ENCODE data around the gene USP5.

Gene USP5

GRCh38 chr12:6826125-6826733, 25.7 kb upstream of the USP5 start:
- DNase-seq (ENCODE audit: low read depth, low spot score), result no peak

- no peak for DNase-seq (ENCODE audit: low read depth, low spot score)
Observed at GRCh38 chr12:6826734-6827436, 25.1 kb upstream of the USP5 start.

- DNase-seq (ENCODE audit: low read depth, low spot score), result no peak
Observed at GRCh38 chr12:6827437-6827911, 24.5 kb upstream of the USP5 start.

- DNase-seq (ENCODE audit: low read depth, low spot score), result no peak
Observed at GRCh38 chr12:6827982-6828780, 23.8 kb upstream of the USP5 start, which contains the start of gene P3H3. P3H3 (plus strand) TSS chr12:6828407; CDS start chr12:6828441, 34 bp downstream.

GRCh38 chr12:6828781-6829535, 23.0 kb upstream of the USP5 start:
- DNase-seq (ENCODE audit: low read depth, low spot score), result no peak

- no peak for DNase-seq (ENCODE audit: low read depth, low spot score)
Observed at GRCh38 chr12:6829536-6830220, 22.3 kb upstream of the USP5 start.

- DNase-seq (ENCODE audit: low read depth, low spot score), result no peak
Observed at GRCh38 chr12:6830286-6830890, 21.6 kb upstream of the USP5 start.

- DNase-seq (ENCODE audit: low read depth, low spot score), result no peak
Observed at GRCh38 chr12:6830999-6831398, 21.0 kb upstream of the USP5 start.

- no peak for DNase-seq (ENCODE audit: low read depth, low spot score)
Observed at GRCh38 chr12:6831450-6831995, 20.4 kb upstream of the USP5 start.

GRCh38 chr12:6832125-6832524, 19.8 kb upstream of the USP5 start:
- no peak for DNase-seq (ENCODE audit: low read depth, low spot score)

GRCh38 chr12:6833189-6833890, 18.6 kb upstream of the USP5 start:
- no peak for DNase-seq (ENCODE audit: low read depth, low spot score)

GRCh38 chr12:6834254-6834653, 17.7 kb upstream of the USP5 start:
- no peak for DNase-seq (ENCODE audit: low read depth, low spot score)

GRCh38 chr12:6834873-6835272, 17.1 kb upstream of the USP5 start:
- DNase-seq (ENCODE audit: low read depth, low spot score), result no peak

- no peak for DNase-seq (ENCODE audit: low read depth, low spot score)
Observed at GRCh38 chr12:6836851-6837250, 15.1 kb upstream of the USP5 start.

- no peak for DNase-seq (ENCODE audit: low read depth, low spot score)
Observed at GRCh38 chr12:6837370-6838060, 14.4 kb upstream of the USP5 start.

GRCh38 chr12:6838854-6839253, 13.1 kb upstream of the USP5 start:
- DNase-seq (ENCODE audit: low read depth, low spot score), result no peak

- DNase-seq (ENCODE audit: low read depth, low spot score), result no peak
Observed at GRCh38 chr12:6839482-6840201, 12.3 kb upstream of the USP5 start.

- no peak for DNase-seq (ENCODE audit: low read depth, low spot score)
Observed at GRCh38 chr12:6840330-6840729, 11.6 kb upstream of the USP5 start.
